Calu3 (cell line): ENCODE data around the gene SV2B. TPM values are rescaled to one million over a fixed set of nuclear protein-coding genes. Genes with fewer than 3 reads are reported as not detected.

ENCODE experiments used
- BruUV-seq: library from RNA; stranded (reverse); fragments of 400-500 nt; replicated peaks from 2 replicates; lab custom pipeline; 2021; lab: Mats Ljungman, UMichigan
- CTCF ChIA-PET: fragments of 300-600 bp; sonication (Branson Sonifier 250); formaldehyde crosslinking; loops from one replicate; lab custom pipeline; 2022; ENCODE audit warnings: antibody characterized with exemption; lab: Charles Lee
- DNase-seq: peaks from one replicate; pipeline ENCODE4 v3.0.0; 2022
- H3K27ac Mint-ChIP-seq: one replicate; pipeline ENCODE4 v1.8.0; 2022; ENCODE audit warnings: mixed read lengths; ENCODE audit not compliant: unreplicated experiment
- H3K27me3 Mint-ChIP-seq: one replicate; pipeline ENCODE4 v1.8.0; 2022; ENCODE audit warnings: mixed read lengths; ENCODE audit not compliant: unreplicated experiment
- H3K36me3 Mint-ChIP-seq: one replicate; pipeline ENCODE4 v1.8.0; 2022; ENCODE audit warnings: mild to moderate bottlenecking, moderate library complexity, mixed read lengths; ENCODE audit not compliant: insufficient read depth, unreplicated experiment
- H3K4me1 Mint-ChIP-seq: one replicate; pipeline ENCODE4 v1.8.0; 2022; ENCODE audit warnings: mild to moderate bottlenecking, low read depth, mixed read lengths; ENCODE audit not compliant: unreplicated experiment
- H3K4me3 Mint-ChIP-seq: one replicate; pipeline ENCODE4 v1.8.0; 2022; ENCODE audit warnings: mild to moderate bottlenecking, low read depth, moderate library complexity, mixed read lengths; ENCODE audit not compliant: unreplicated experiment
- H3K9me3 Mint-ChIP-seq: one replicate; pipeline ENCODE4 v1.8.0; 2022; ENCODE audit warnings: low read depth, mixed read lengths; ENCODE audit not compliant: unreplicated experiment
- CTCF ChIP-seq: fragments of 200-600 bp; IDR thresholded peaks from one replicate; pipeline ENCODE4 v1.8.0; 2022; ENCODE audit warnings: antibody characterized with exemption; ENCODE audit not compliant: unreplicated experiment
- intact Hi-C: fragments of 100-400 bp; cut with micrococcal nuclease; formaldehyde crosslinking; loops from one replicate; pipeline ENCODE4 v1.10.0; 2022; ENCODE audit not compliant: unreplicated experiment
- total RNA-seq: library from RNA; stranded (reverse); gene quantifications from 2 replicates; pipeline ENCODE4 v1.2.3, GENCODE V29; 2022

SV2B gene
- total RNA-seq, 1 experiment from 2014 or later = 2.2 TPM

- Mint-ChIP-seq H3K9me3 (no peaks in the 10 kb centered on the region), H3K27ac (no peak overlapping the region), H3K36me3 (no peaks in the 10 kb centered on the region), H3K27me3 (peaks cover 42% of the 10 kb centered on the region), H3K4me1 (no peaks in the 10 kb centered on the region), H3K4me3 (no peak overlapping the region)
- TF ChIP-seq CTCF = no peak
- CTCF ChIA-PET = no interaction called here
- no peak for DNase-seq
- no TSS peak for BruUV-seq
- intact Hi-C loops = no loop called here
Measured at GRCh38 chr15:91298101-91298500, 198.0 kb downstream of the SV2B start.

GRCh38 chr15:91302588-91303439, 202.8 kb downstream of the SV2B start:
- Mint-ChIP-seq H3K36me3 (no peaks in the 10 kb centered on the region), H3K4me3 (no peak overlapping the region), H3K27ac (no peak overlapping the region), H3K27me3 (peaks cover 24% of the 10 kb centered on the region), H3K9me3 (no peaks in the 10 kb centered on the region), H3K4me1 (no peaks in the 10 kb centered on the region)
- CTCF ChIA-PET = interaction anchor here (0.6 to 1.4 kb wide), 10 partner anchors 9 to 775 kb away, joined by 3 to 6 read pairs (median 4); no protein-coding TSS in a partner anchor
- BruUV-seq = no TSS peak
- intact Hi-C loops = loop anchor here (1.0 to 5.0 kb wide), 8 partner anchors 154 to 780 kb away; partner anchors contain the start of gene SLCO3A1
- DNase-seq = peak; percentile 56
- TF ChIP-seq CTCF = peak; percentile 68

- TF ChIP-seq CTCF = no peak
- Mint-ChIP-seq H3K4me3 (no peak overlapping the region), H3K36me3 (no peaks in the 10 kb centered on the region), H3K27me3 (peaks cover 21% of the 10 kb centered on the region), H3K4me1 (no peaks in the 10 kb centered on the region), H3K9me3 (no peaks in the 10 kb centered on the region), H3K27ac (no peak overlapping the region)
- intact Hi-C loops = loop anchor here (5.0 kb wide), 2 partner anchors 233 to 638 kb away; no protein-coding TSS in a partner anchor
- CTCF ChIA-PET = interaction anchor here (0.7 to 1.1 kb wide), 3 partner anchors 11 to 965 kb away, joined by 3 to 4 read pairs (median 4); no protein-coding TSS in a partner anchor
- BruUV-seq = no TSS peak
- no peak for DNase-seq
Measured at GRCh38 chr15:91304210-91304609, 204.2 kb downstream of the SV2B start.

- no peak overlapping the region for H3K4me3 Mint-ChIP-seq
- H3K27ac Mint-ChIP-seq = no peak overlapping the region
- H3K9me3 Mint-ChIP-seq = no peaks in the 10 kb centered on the region
- no peak for DNase-seq
- H3K36me3 Mint-ChIP-seq = no peaks in the 10 kb centered on the region
- no TSS peak for BruUV-seq
- TF ChIP-seq CTCF = no peak
- no peaks in the 10 kb centered on the region for H3K4me1 Mint-ChIP-seq
- peaks cover 21% of the 10 kb centered on the region for H3K27me3 Mint-ChIP-seq
- CTCF ChIA-PET = interaction anchor here (0.7 kb wide), 1 partner anchor 11 kb away, joined by 4 read pairs; no protein-coding TSS in a partner anchor
- intact Hi-C loops = loop anchor here (5.0 kb wide), 2 partner anchors 233 to 638 kb away; no protein-coding TSS in a partner anchor
Measured at GRCh38 chr15:91304786-91305185, 204.7 kb downstream of the SV2B start.
